ENCODE results near the gene CSTPP1. TPM values are rescaled to one million over a fixed set of nuclear protein-coding genes. Genes with fewer than 3 reads are reported as not detected.
A peak's percentile ranks its signal among the peaks of the same experiment; 100 is the strongest.

The CSTPP1 gene
- total and polyA plus RNA-seq, 2 donors (not counting 3 experiments of a cell fraction or from before 2014, with no cell fraction given): 25.9 to 38.2 TPM

- no peak overlapping the region for H3K27ac ChIP-seq (ENCODE audit: insufficient read depth, low read depth, low read length)
- TF ChIP-seq, protein P1, sequence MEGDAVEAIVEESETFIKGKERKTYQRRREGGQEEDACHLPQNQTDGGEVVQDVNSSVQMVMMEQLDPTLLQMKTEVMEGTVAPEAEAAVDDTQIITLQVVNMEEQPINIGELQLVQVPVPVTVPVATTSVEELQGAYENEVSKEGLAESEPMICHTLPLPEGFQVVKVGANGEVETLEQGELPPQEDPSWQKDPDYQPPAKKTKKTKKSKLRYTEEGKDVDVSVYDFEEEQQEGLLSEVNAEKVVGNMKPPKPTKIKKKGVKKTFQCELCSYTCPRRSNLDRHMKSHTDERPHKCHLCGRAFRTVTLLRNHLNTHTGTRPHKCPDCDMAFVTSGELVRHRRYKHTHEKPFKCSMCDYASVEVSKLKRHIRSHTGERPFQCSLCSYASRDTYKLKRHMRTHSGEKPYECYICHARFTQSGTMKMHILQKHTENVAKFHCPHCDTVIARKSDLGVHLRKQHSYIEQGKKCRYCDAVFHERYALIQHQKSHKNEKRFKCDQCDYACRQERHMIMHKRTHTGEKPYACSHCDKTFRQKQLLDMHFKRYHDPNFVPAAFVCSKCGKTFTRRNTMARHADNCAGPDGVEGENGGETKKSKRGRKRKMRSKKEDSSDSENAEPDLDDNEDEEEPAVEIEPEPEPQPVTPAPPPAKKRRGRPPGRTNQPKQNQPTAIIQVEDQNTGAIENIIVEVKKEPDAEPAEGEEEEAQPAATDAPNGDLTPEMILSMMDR (IDR thresholded peaks at IDR 0.05; ENCODE audit: extremely low read depth in 1 of 2, insufficient read depth in 1 of 2, low read depth in 1 of 2, low read length in 2 of 2): no peak
- TF ChIP-seq GATA2 (IDR thresholded peaks at IDR 0.05; ENCODE audit: insufficient read depth, insufficient read length, low read depth, low read length) (no peak), POLR2A (IDR thresholded peaks at IDR 0.05; ENCODE audit: low read depth, low read length) (no peak), POLR2AphosphoS5 (IDR thresholded peaks at IDR 0.05; ENCODE audit: insufficient read depth, low read depth, low read length) (no peak), MAX (IDR thresholded peaks at IDR 0.05; ENCODE audit: insufficient read depth, insufficient read length) (no peak), FOS (IDR thresholded peaks at IDR 0.05; ENCODE audit: borderline replicate concordance, insufficient read depth, low read length) (no peak), MYC (IDR thresholded peaks at IDR 0.05; ENCODE audit: low read depth, low read length) (no peak), JUN (IDR thresholded peaks at IDR 0.05; ENCODE audit: borderline replicate concordance, insufficient read depth, insufficient read length, low read depth) (no peak), EZH2 (IDR thresholded peaks at IDR 0.05; ENCODE audit: borderline replicate concordance, low read depth, low read length, severe bottlenecking) (no peak)
- no peaks in the 10 kb centered on the region for H3K9me3 ChIP-seq (replicated peaks; ENCODE audit: control insufficient read depth, insufficient read depth, low read length)
- no peak overlapping the region for H2AFZ ChIP-seq (ENCODE audit: low read depth, low read length)
- peaks cover 0 to under 1% of the 10 kb centered on the region in 2 experiments for H3K36me3 ChIP-seq (ENCODE audit: control insufficient read depth in 2 of 2, extremely low read depth in 1 of 2, insufficient read depth in 2 of 2, low read length in 2 of 2)
- DNase-seq (ENCODE audit: low read depth, low spot score) (peak; percentile 25), FAIRE-seq (no peak)
- H4K20me1 ChIP-seq (replicated peaks; ENCODE audit: control insufficient read depth, extremely low read depth, insufficient read depth, low read length): no peaks in the 10 kb centered on the region
- H3K4me2 ChIP-seq (ENCODE audit: insufficient read depth, low read length): no peak overlapping the region
- H3K4me3 ChIP-seq (replicated peaks in 1 of 3; ENCODE audit: insufficient read depth in 1 of 3, low read depth in 1 of 3, low read length in 3 of 3): no peak overlapping the region
- H3K9me1 ChIP-seq (replicated peaks; ENCODE audit: control insufficient read depth, extremely low read depth, insufficient read depth, low read length): no peaks in the 10 kb centered on the region
- dilution Hi-C loops (cut with MboI; ENCODE audit: extremely low pct_ligation_motif_present, low sequenced_read_pairs) (no loop called here), intact Hi-C loops (cut with micrococcal nuclease) (no loop called here)
- H3K9ac ChIP-seq (replicated peaks; ENCODE audit: extremely low read depth, insufficient read depth, low read length): no peak overlapping the region
- no peaks in the 10 kb centered on the region for H3K27me3 ChIP-seq (ENCODE audit: control insufficient read depth in 2 of 2, insufficient read depth in 2 of 2, low read length in 2 of 2)
- POLR2A ChIA-PET: interaction anchor here (0.7 kb wide), 1 partner anchor 10 kb away, joined by 3 read pairs; no protein-coding TSS in a partner anchor
- H3K4me1 ChIP-seq (ENCODE audit: control insufficient read depth, extremely low read depth, insufficient read depth, low read length): no peaks in the 10 kb centered on the region
- H3K79me2 ChIP-seq (ENCODE audit: control insufficient read depth, insufficient read depth, low read length): no peaks in the 10 kb centered on the region
- CTCF ChIA-PET: interaction anchor here (0.8 kb wide), 1 partner anchor 12 kb away, joined by 3 read pairs; no protein-coding TSS in a partner anchor
- BruUV-seq (replicated peaks): no TSS peak
Measured at GRCh38 chr11:47158242-47158641, 221.7 kb downstream of the CSTPP1 start.

All from endothelial cell of umbilical vein (primary cell).